Gastroesophageal sphincter (tissue), 4 donors: Measurements from ENCODE around the gene CCDC107. TPM values are rescaled to one million over a fixed set of nuclear protein-coding genes. Genes with fewer than 3 reads are reported as not detected.

ENCODE experiments used
- ATAC-seq: fragments of 150-250 bp; one replicate; pipeline ENCODE4 v1.9.1; 2016; ENCODE audit warnings: mild to moderate bottlenecking, moderate library complexity
- H3K27ac ChIP-seq, 4 donors: fragments of 200-600 bp; sonication (generic) in 3 of 4; 1 replicate in 3 of 4; 2 replicates in 1 of 4; pipeline ENCODE4 v1.5.1; 2016 to 2019
- H3K27me3 ChIP-seq: fragments of 200-600 bp; sonication (generic); one replicate; pipeline ENCODE4 v1.5.1; 2019
- H3K36me3 ChIP-seq, 2 donors: fragments of 200-600 bp; sonication (generic); one replicate each; pipeline ENCODE4 v1.5.1; 2019; ENCODE audit warnings: control low read depth in 1 of 2
- H3K4me1 ChIP-seq, 3 donors: fragments of 200-600 bp; sonication (generic); 1 replicate in 2 of 3; 2 replicates in 1 of 3; pipeline ENCODE4 v1.5.1; 2016 to 2019; ENCODE audit warnings: control low read depth in 2 of 3
- H3K4me3 ChIP-seq, 2 donors: fragments of 200-600 bp; sonication (generic); one replicate each; pipeline ENCODE4 v1.5.1; 2019; ENCODE audit warnings: mild to moderate bottlenecking in 1 of 2, moderate library complexity in 1 of 2
- H3K9me3 ChIP-seq, 3 donors: fragments of 200-600 bp; sonication (generic); one replicate each; pipeline ENCODE4 v1.5.1; 2017 to 2019; ENCODE audit warnings: control low read depth in 2 of 3
- EP300 ChIP-seq: sonication (generic); formaldehyde crosslinking; IDR thresholded peaks from one replicate; pipeline ENCODE4 v1.6.1; 2017; ENCODE audit warnings: antibody characterized with exemption, mild to moderate bottlenecking
- POLR2A ChIP-seq, 2 donors: fragments of 450-650 bp; IDR thresholded peaks; one replicate each; pipeline ENCODE4 v1.6.1; 2017; ENCODE audit warnings: antibody characterized with exemption in 2 of 2, mild to moderate bottlenecking in 2 of 2, moderate library complexity in 1 of 2
- POLR2AphosphoS5 ChIP-seq: sonication (generic); formaldehyde crosslinking; IDR thresholded peaks from one replicate; pipeline ENCODE4 v1.6.1; 2017; ENCODE audit warnings: antibody characterized with exemption
- WGBS, 2 donors: methylation state at CpG; one replicate each; pipeline ENCODE4 v1.1.5; 2018; ENCODE audit warnings: low coverage in 1 of 2; 5-methylcytosine and 5-hydroxymethylcytosine counted together
- total RNA-seq, 4 donors: library from RNA; depleted of rRNA; stranded (reverse); fragments of >200 nt; gene quantifications; one replicate each; pipeline ENCODE4 v1.1.0, GENCODE V29; 2016
- TF ChIP-seq, protein P1 (sequence below), 4 experiments: fragments of 200-600 bp in 2 of 4; fragments of 450-650 bp in 2 of 4; sonication (generic) in 1 of 4; IDR thresholded peaks; one replicate each; pipeline ENCODE4 v1.5.1; 2017 to 2019; ENCODE audit warnings: antibody characterized with exemption in 4 of 4, mild to moderate bottlenecking in 2 of 4, moderate library complexity in 2 of 4

CCDC107 gene
- total RNA-seq, 4 donors from 2014 or later, result 61.9 to 94.2 (median 87.0) TPM

DNA sequence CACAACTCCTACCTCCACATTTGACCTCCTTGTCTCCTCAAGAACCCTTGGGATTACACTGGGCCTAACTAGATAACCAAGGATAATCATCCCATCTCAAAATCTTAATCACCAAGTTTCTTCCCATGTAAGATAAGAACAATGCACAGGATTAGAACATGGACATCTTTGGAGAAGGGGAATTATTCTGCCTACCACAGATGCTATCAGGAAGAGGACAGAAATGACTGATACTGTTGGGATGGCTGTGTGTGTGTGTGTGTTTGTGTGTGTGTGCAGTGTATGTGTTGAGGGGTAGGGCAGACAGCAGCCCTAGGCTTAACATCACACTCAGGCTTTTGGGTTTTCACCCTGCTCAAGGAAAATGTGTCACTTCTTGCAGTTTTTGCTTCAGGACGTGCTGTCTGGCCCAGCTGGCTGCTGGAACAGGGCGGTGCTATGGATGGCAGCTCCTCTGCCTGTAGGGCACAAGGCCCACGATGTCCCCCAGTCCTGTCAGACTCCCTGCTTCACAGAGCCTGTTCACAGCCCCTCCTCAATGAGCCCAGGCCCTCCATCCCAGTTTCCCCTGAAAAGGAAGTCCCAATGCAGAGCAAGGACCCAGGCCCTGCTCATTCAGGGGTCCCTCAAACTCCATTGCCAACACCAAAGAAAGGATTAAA, 23.4 kb downstream of the CCDC107 start:
- Histone ChIP-seq H3K27ac (peak overlapping the region; percentile 96 to 99 (median 98)), H3K27me3 (no peaks in the 10 kb centered on the region), H3K4me1 (peaks cover 0 to 63% (median 2%) of the 10 kb centered on the region in 3 donors), H3K4me3 (peak overlapping the region in 1 of 2 donors; percentile 81), H3K36me3 (peaks cover 0 to 49% of the 10 kb centered on the region in 2 donors), H3K9me3 (no peaks in the 10 kb centered on the region)
- ATAC-seq, result peak; percentile 4
- WGBS, 2 donors, result 80% methylated on average over 1 of the region's 3 CpGs; no CpG with 5 or more reads in 1 of the 2 donors
- TF ChIP-seq POLR2A (IDR thresholded peaks at IDR 0.05) (peak in 1 of 2 donors; percentile 27), POLR2AphosphoS5 (peak; percentile 77), EP300 (no peak)
- TF ChIP-seq, protein P1, sequence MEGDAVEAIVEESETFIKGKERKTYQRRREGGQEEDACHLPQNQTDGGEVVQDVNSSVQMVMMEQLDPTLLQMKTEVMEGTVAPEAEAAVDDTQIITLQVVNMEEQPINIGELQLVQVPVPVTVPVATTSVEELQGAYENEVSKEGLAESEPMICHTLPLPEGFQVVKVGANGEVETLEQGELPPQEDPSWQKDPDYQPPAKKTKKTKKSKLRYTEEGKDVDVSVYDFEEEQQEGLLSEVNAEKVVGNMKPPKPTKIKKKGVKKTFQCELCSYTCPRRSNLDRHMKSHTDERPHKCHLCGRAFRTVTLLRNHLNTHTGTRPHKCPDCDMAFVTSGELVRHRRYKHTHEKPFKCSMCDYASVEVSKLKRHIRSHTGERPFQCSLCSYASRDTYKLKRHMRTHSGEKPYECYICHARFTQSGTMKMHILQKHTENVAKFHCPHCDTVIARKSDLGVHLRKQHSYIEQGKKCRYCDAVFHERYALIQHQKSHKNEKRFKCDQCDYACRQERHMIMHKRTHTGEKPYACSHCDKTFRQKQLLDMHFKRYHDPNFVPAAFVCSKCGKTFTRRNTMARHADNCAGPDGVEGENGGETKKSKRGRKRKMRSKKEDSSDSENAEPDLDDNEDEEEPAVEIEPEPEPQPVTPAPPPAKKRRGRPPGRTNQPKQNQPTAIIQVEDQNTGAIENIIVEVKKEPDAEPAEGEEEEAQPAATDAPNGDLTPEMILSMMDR (IDR thresholded peaks at IDR 0.05), result no peak

DNA sequence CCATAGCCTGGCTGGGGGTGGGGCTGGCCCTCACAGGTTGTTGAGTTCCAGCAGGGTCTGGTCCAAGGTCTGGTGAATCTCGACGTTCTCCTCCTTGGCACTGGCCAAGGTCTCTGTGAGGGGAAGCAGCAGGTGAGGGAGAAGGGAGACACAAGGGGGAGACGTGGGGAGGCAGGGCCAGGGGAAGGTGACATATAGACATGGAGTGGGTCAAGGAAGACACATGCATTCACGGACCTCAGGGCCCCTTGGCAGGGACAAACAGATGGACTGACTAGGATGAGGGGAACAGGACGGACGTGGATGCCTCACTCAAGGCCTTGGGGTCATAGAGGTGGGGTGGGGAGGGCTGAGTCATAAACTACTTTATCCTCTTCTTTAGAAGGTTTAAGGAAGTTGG, 24.0 kb downstream of the CCDC107 start:
- Histone ChIP-seq H3K36me3 (peaks cover 0 to 54% of the 10 kb centered on the region in 2 donors), H3K4me3 (peak overlapping the region in 1 of 2 donors; percentile 81), H3K9me3 (no peaks in the 10 kb centered on the region), H3K27ac (peak overlapping the region; percentile 96 to 99 (median 98)), H3K27me3 (no peaks in the 10 kb centered on the region), H3K4me1 (peaks cover 0 to 58% (median 0%) of the 10 kb centered on the region in 3 donors)
- 37 to 53% methylated on average over 4 to 6 of the region's 6 CpGs for WGBS, 2 donors
- peak; percentile 6 for ATAC-seq
- TF ChIP-seq EP300 (no peak), POLR2A (IDR thresholded peaks at IDR 0.05) (no peak), POLR2AphosphoS5 (peak; percentile 80)
- TF ChIP-seq, protein P1 (IDR thresholded peaks at IDR 0.05), result no peak

DNA sequence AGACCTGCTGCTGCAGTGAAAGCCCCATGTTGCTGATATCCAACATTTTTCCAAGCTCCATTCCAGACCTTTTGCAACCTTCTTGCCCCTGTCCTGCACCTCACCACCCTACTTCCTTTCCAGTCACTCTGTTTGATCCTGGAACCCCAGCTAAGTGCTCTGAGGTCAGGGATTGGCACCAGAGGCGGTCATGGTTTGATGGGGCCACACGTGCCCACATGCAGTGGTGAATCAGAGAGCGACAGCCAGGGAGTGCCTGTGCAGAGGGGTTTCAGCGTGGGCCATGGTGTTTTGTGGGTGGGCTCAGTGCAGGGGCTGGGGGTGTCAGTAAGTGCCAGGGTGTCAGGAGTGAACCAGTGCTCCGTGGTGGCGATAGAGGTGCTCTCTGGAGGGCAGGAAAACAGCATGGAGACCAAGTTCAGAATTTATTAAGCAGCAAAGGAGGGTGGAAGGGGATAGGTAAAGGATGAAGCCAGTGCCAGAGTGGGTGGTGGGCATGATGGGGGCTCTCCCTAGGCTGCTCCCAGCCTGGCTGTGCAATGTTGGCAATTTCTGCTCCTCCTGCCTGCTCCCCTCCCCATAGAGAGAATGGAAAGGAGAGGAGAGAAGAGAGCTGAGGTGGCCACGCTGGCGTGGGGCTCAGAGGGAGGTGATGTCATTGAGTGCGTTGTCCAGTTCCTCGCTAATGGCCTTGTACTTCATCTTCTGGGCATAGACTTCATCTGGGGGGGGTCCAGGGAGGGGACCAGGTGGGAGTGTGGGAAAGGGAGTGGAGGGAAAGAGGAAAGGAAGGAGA, 24.6 kb downstream of the CCDC107 start:
- Histone ChIP-seq H3K27me3 (no peaks in the 10 kb centered on the region), H3K36me3 (peaks cover 0 to 60% of the 10 kb centered on the region in 2 donors), H3K4me1 (peaks cover 0 to 58% (median 0%) of the 10 kb centered on the region in 3 donors), H3K27ac (peak overlapping the region; percentile 96 to 99 (median 98)), H3K4me3 (peak overlapping the region; percentile 79 to 81), H3K9me3 (no peaks in the 10 kb centered on the region)
- TF ChIP-seq EP300 (no peak), POLR2A (IDR thresholded peaks at IDR 0.05) (peak in 1 of 2 donors; percentile 24), POLR2AphosphoS5 (peak; percentile 79)
- TF ChIP-seq, protein P1 (IDR thresholded peaks at IDR 0.05), result no peak
- 41 to 48% methylated on average over 4 to 6 of the region's 10 CpGs for WGBS, 2 donors
- ATAC-seq, result no peak

DNA sequence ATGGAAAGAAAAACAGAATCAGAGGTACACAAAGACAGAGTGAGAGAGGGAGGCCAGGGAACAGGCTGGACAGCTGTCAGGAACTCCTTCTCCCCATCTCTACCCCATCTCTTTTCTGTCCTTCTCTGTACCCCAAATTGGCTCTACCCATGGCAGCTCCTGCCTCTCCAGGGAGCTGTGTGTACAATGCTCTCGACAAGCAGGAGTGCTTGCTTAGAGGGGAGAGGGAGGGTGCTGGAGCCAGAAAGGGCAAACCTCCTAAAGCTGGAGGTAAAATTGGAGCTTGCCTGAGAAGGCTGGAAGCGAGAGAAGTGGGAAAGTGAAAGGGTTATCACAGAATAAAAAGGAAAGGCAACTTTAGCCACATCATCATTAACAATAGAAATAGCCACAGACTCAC, 25.2 kb downstream of the CCDC107 start:
- Histone ChIP-seq H3K4me3 (peak overlapping the region; percentile 79 to 81), H3K9me3 (no peaks in the 10 kb centered on the region), H3K27me3 (no peaks in the 10 kb centered on the region), H3K27ac (peak overlapping the region; percentile 96 to 99 (median 98)), H3K36me3 (peaks cover 0 to 67% of the 10 kb centered on the region in 2 donors), H3K4me1 (peaks cover 0 to 64% (median 0%) of the 10 kb centered on the region in 3 donors)
- no peak for ATAC-seq
- WGBS, 2 donors, result 40 to 63% methylated on average over 1 of the region's 2 CpGs
- TF ChIP-seq POLR2A (IDR thresholded peaks at IDR 0.05) (peak in 1 of 2 donors; percentile 5), POLR2AphosphoS5 (peak; percentile 33), EP300 (no peak)
- TF ChIP-seq, protein P1 (IDR thresholded peaks at IDR 0.05), result no peak
